Skeletal muscle tissue (tissue), 4 donors: ENCODE results near the gene TRIM66. TPM values are rescaled to one million over a fixed set of nuclear protein-coding genes. Genes with fewer than 3 reads are reported as not detected.

Experiments used
- H3K27ac ChIP-seq: one replicate; pipeline ENCODE4 v1.7.0; 2013; ENCODE audit warnings: mild to moderate bottlenecking, low read depth, low read length, inconsistent platforms
- H3K27me3 ChIP-seq, 3 donors: one replicate each; pipeline ENCODE4 v1.7.0; 2013; ENCODE audit warnings: low read length in 3 of 3; ENCODE audit not compliant: control insufficient read depth in 3 of 3, insufficient read depth in 3 of 3
- H3K36me3 ChIP-seq, 3 donors: one replicate each; pipeline ENCODE4 v1.7.0; 2013; ENCODE audit warnings: low read length in 3 of 3; ENCODE audit not compliant: control insufficient read depth in 3 of 3, insufficient read depth in 3 of 3
- H3K4me1 ChIP-seq, 3 donors: one replicate each; pipeline ENCODE4 v1.7.0; 2013; ENCODE audit warnings: low read length in 3 of 3, mild to moderate bottlenecking in 3 of 3; ENCODE audit not compliant: control insufficient read depth in 3 of 3, insufficient read depth in 3 of 3
- H3K4me3 ChIP-seq, 3 donors: one replicate each; pipeline ENCODE4 v1.7.0; 2013; ENCODE audit warnings: low read length in 3 of 3
- H3K9ac ChIP-seq, 3 donors: one replicate each; pipeline ENCODE4 v1.7.0; 2013; ENCODE audit warnings: low read length in 3 of 3, mild to moderate bottlenecking in 3 of 3, moderate library complexity in 2 of 3, low read depth in 1 of 3
- H3K9me3 ChIP-seq, 3 donors: one replicate each; pipeline ENCODE4 v1.7.0; 2013; ENCODE audit warnings: low read length in 3 of 3; ENCODE audit not compliant: control insufficient read depth in 3 of 3
- total RNA-seq: library from RNA; depleted of rRNA; stranded (reverse); fragments of >200 nt; gene quantifications from one replicate; pipeline ENCODE4 v1.2.3, GENCODE V29; 2014
- donor health status: Osteomylitis.

Gene TRIM66
- total RNA-seq, 1 donor from 2014 or later, result 1.6 TPM

GRCh38 chr11:8722809-8723208 is 40.3 kb upstream of the TRIM66 start:
- Histone ChIP-seq H3K4me3 (no peak overlapping the region), H3K36me3 (peaks cover 0 to 13% (median 3%) of the 10 kb centered on the region in 3 donors), H3K9ac (peak overlapping the region in 1 of 3 donors; percentile 16), H3K4me1 (peaks cover 48 to 63% (median 62%) of the 10 kb centered on the region in 3 donors), H3K27ac (peak overlapping the region; percentile 82), H3K27me3 (no peaks in the 10 kb centered on the region), H3K9me3 (no peaks in the 10 kb centered on the region)

GRCh38 chr11:8721609-8722500 is 39.4 kb upstream of the TRIM66 start:
- H3K9me3 ChIP-seq, result no peaks in the 10 kb centered on the region
- H3K27ac ChIP-seq, result peak overlapping the region; percentile 82
- no peaks in the 10 kb centered on the region for H3K27me3 ChIP-seq
- H3K9ac ChIP-seq, result peak overlapping the region in 1 of 3 donors; percentile 50
- no peak overlapping the region for H3K4me3 ChIP-seq
- peaks cover 0 to 18% (median 3%) of the 10 kb centered on the region in 3 donors for H3K36me3 ChIP-seq
- peaks cover 58 to 71% (median 68%) of the 10 kb centered on the region in 3 donors for H3K4me1 ChIP-seq

GRCh38 chr11:8720868-8721608 is 38.6 kb upstream of the TRIM66 start:
- Histone ChIP-seq H3K9ac (peak overlapping the region in 1 of 3 donors; percentile 3), H3K4me3 (no peak overlapping the region), H3K27ac (peak overlapping the region; percentile 82), H3K9me3 (no peaks in the 10 kb centered on the region), H3K4me1 (peaks cover 62 to 72% (median 71%) of the 10 kb centered on the region in 3 donors), H3K36me3 (peaks cover 0 to 19% (median 3%) of the 10 kb centered on the region in 3 donors), H3K27me3 (no peaks in the 10 kb centered on the region)

- no peaks in the 10 kb centered on the region for H3K9me3 ChIP-seq
- peaks cover 69 to 79% (median 78%) of the 10 kb centered on the region in 3 donors for H3K4me1 ChIP-seq
- peak overlapping the region; percentile 82 for H3K27ac ChIP-seq
- peaks cover 0 to 13% (median 0%) of the 10 kb centered on the region in 3 donors for H3K36me3 ChIP-seq
- no peak overlapping the region for H3K4me3 ChIP-seq
- H3K9ac ChIP-seq, result no peak overlapping the region
- H3K27me3 ChIP-seq, result no peaks in the 10 kb centered on the region
Observed at GRCh38 chr11:8720352-8720751, 37.9 kb upstream of the TRIM66 start.

- H3K9ac ChIP-seq, result peak overlapping the region in 2 of 3 donors; percentile 2 to 62
- no peaks in the 10 kb centered on the region for H3K9me3 ChIP-seq
- no peaks in the 10 kb centered on the region for H3K27me3 ChIP-seq
- H3K4me3 ChIP-seq, result peak overlapping the region in 1 of 3 donors; percentile 23
- peaks cover 75 to 86% (median 85%) of the 10 kb centered on the region in 3 donors for H3K4me1 ChIP-seq
- H3K27ac ChIP-seq, result peak overlapping the region; percentile 82
- peaks cover 0 to 10% (median 0%) of the 10 kb centered on the region in 3 donors for H3K36me3 ChIP-seq
Observed at GRCh38 chr11:8719721-8720120, 37.3 kb upstream of the TRIM66 start.

- peak overlapping the region in 2 of 3 donors; percentile 9 to 23 for H3K4me3 ChIP-seq
- H3K27me3 ChIP-seq, result no peaks in the 10 kb centered on the region
- H3K4me1 ChIP-seq, result peaks cover 80 to 91% (median 89%) of the 10 kb centered on the region in 3 donors
- H3K27ac ChIP-seq, result peak overlapping the region; percentile 82
- no peaks in the 10 kb centered on the region for H3K9me3 ChIP-seq
- peaks cover 0 to 9% (median 0%) of the 10 kb centered on the region in 3 donors for H3K36me3 ChIP-seq
- H3K9ac ChIP-seq, result peak overlapping the region; percentile 41 to 62 (median 51)
Observed at GRCh38 chr11:8719211-8719649, 36.8 kb upstream of the TRIM66 start.

- peak overlapping the region; percentile 9 to 47 (median 29) for H3K4me3 ChIP-seq
- H3K9ac ChIP-seq, result peak overlapping the region; percentile 41 to 65 (median 60)
- no peaks in the 10 kb centered on the region for H3K9me3 ChIP-seq
- H3K4me1 ChIP-seq, result peaks cover 83 to 93% (median 92%) of the 10 kb centered on the region in 3 donors
- H3K27ac ChIP-seq, result peak overlapping the region; percentile 82
- no peaks in the 10 kb centered on the region for H3K27me3 ChIP-seq
- H3K36me3 ChIP-seq, result peaks cover 0 to 11% (median 0%) of the 10 kb centered on the region in 3 donors
Observed at GRCh38 chr11:8717876-8718753, 35.6 kb upstream of the TRIM66 start.

GRCh38 chr11:8717544-8717875 is 35.0 kb upstream of the TRIM66 start:
- Histone ChIP-seq H3K9me3 (no peaks in the 10 kb centered on the region), H3K4me3 (peak overlapping the region in 2 of 3 donors; percentile 25 to 41), H3K27me3 (no peaks in the 10 kb centered on the region), H3K4me1 (peaks cover 81 to 90% (median 87%) of the 10 kb centered on the region in 3 donors), H3K36me3 (peaks cover 0 to 16% (median 1%) of the 10 kb centered on the region in 3 donors), H3K27ac (peak overlapping the region; percentile 69), H3K9ac (peak overlapping the region; percentile 17 to 60 (median 30))

GRCh38 chr11:8715501-8715900 is 33.0 kb upstream of the TRIM66 start:
- H3K36me3 ChIP-seq, result peaks cover 0 to 19% (median 13%) of the 10 kb centered on the region in 3 donors
- peaks cover 61 to 71% (median 67%) of the 10 kb centered on the region in 3 donors for H3K4me1 ChIP-seq
- H3K9me3 ChIP-seq, result no peaks in the 10 kb centered on the region
- H3K27me3 ChIP-seq, result no peaks in the 10 kb centered on the region
- H3K27ac ChIP-seq, result peak overlapping the region; percentile 69
- H3K4me3 ChIP-seq, result peak overlapping the region in 2 of 3 donors; percentile 29 to 44
- peak overlapping the region in 1 of 3 donors; percentile 45 for H3K9ac ChIP-seq
